ENCODE measurements around the gene UPK3A.

- TF ChIP-seq CTCF (IDR thresholded peaks at IDR 0.05; ENCODE audit: insufficient read depth, low read depth, low read length) = peak; percentile 16
- TF ChIP-seq EZH2 (IDR thresholded peaks at IDR 0.05; ENCODE audit: insufficient read depth, low read length) = no peak
Measured at GRCh38 chr22:45335021-45335818, 50.5 kb downstream of the UPK3A start.
